SK-N-MC (cell line): ENCODE results near the gene METTL16.

Source experiments
- DNase-seq: peaks from one replicate; pipeline ENCODE4 v3.0.0-alpha.2; 2011; ENCODE audit warnings: low read depth, low spot score
- H3K27ac ChIP-seq: fragments of 200-600 bp; sonication (generic); 2 replicates; pipeline ENCODE4 v1.5.1; 2016; ENCODE audit warnings: mixed run types
- H3K36me3 ChIP-seq: fragments of 200-600 bp; sonication (generic); 2 replicates; pipeline ENCODE4 v1.6.1; 2017; ENCODE audit warnings: antibody characterized with exemption, low read length, mixed read lengths; ENCODE audit not compliant: insufficient read depth
- H3K4me3 ChIP-seq: fragments of 200-600 bp; sonication (generic); 2 replicates; pipeline ENCODE4 v1.5.1; 2016
- H3K9ac ChIP-seq: fragments of 200-600 bp; sonication (generic); 2 replicates; pipeline ENCODE4 v1.8.0; 2017; ENCODE audit warnings: mixed run types, mixed read lengths; ENCODE audit not compliant: insufficient read length
- H3K9me3 ChIP-seq: fragments of 200-600 bp; sonication (generic); 2 replicates; pipeline ENCODE4 v1.6.1; 2017; ENCODE audit warnings: low read depth, mild to moderate bottlenecking, antibody characterized with exemption, low read length, moderate library complexity, mixed read lengths
- EZH2 ChIP-seq: fragments of 200-600 bp; sonication (generic); IDR thresholded peaks from one replicate; pipeline ENCODE4 v1.6.1; 2017; ENCODE audit warnings: antibody characterized with exemption
- FOXP2 ChIP-seq: optimal IDR thresholded peaks from 2 replicates; pipeline ENCODE3; 2011; ENCODE audit warnings: mild to moderate bottlenecking, moderate library complexity; ENCODE audit not compliant: insufficient read depth; ENCODE audit errors: extremely low read length, control extremely low read depth
- POLR2AphosphoS5 ChIP-seq: IDR thresholded peaks from 2 replicates; pipeline ENCODE4 v1.6.1; 2012; ENCODE audit warnings: mild to moderate bottlenecking, low read depth, low read length, borderline replicate concordance

METTL16 gene

GRCh38 chr17:2433696-2434095, 78.0 kb downstream of the METTL16 start:
- Histone ChIP-seq H3K9ac (no peak overlapping the region), H3K9me3 (no peaks in the 10 kb centered on the region), H3K27ac (no peak overlapping the region), H3K4me3 (no peak overlapping the region), H3K36me3 (peaks cover 39% of the 10 kb centered on the region)
- no peak for TF ChIP-seq POLR2AphosphoS5
- no peak for TF ChIP-seq FOXP2
- no peak for TF ChIP-seq EZH2
- DNase-seq, result no peak

- no peak for TF ChIP-seq FOXP2
- Histone ChIP-seq H3K9ac (no peak overlapping the region), H3K36me3 (peaks cover 5% of the 10 kb centered on the region; the same call in 1 of the 2 replicates), H3K9me3 (no peaks in the 10 kb centered on the region), H3K27ac (0 out of 2 replicates have a peak overlapping the region, but pooled peaks have one; percentile 17), H3K4me3 (no peak overlapping the region)
- DNase-seq, result no peak
Measured at GRCh38 chr17:2427910-2428309, 83.8 kb downstream of the METTL16 start.

GRCh38 chr17:2427215-2427614, 84.5 kb downstream of the METTL16 start:
- H3K36me3 ChIP-seq, result no peaks in the 10 kb centered on the region

GRCh38 chr17:2423271-2423670, 88.4 kb downstream of the METTL16 start:
- no peak overlapping the region for H3K4me3 ChIP-seq
- no peaks in the 10 kb centered on the region for H3K9me3 ChIP-seq
- no peak overlapping the region for H3K9ac ChIP-seq
- no peak for DNase-seq
- peaks cover 19% of the 10 kb centered on the region; the same call in 1 of the 2 replicates for H3K36me3 ChIP-seq
- H3K27ac ChIP-seq, result no peak overlapping the region
- TF ChIP-seq FOXP2 (no peak), EZH2 (no peak), POLR2AphosphoS5 (no peak)

More at GRCh38 chr17:2427215-2427614, 84.5 kb downstream of the METTL16 start:
- Histone ChIP-seq H3K4me3 (no peak overlapping the region), H3K9ac (no peak overlapping the region), H3K9me3 (no peaks in the 10 kb centered on the region), H3K27ac (no peak overlapping the region)
- no peak for TF ChIP-seq EZH2
- TF ChIP-seq POLR2AphosphoS5, result no peak
- TF ChIP-seq FOXP2, result no peak
- no peak for DNase-seq

- H3K27ac ChIP-seq, result no peak overlapping the region
- no peak for TF ChIP-seq EZH2
- TF ChIP-seq POLR2AphosphoS5, result no peak
- no peak for TF ChIP-seq FOXP2
Measured at GRCh38 chr17:2421315-2422147, 90.2 kb downstream of the METTL16 start.

GRCh38 chr17:2420176-2420575, 91.5 kb downstream of the METTL16 start:
- Histone ChIP-seq H3K9ac (no peak overlapping the region), H3K27ac (no peak overlapping the region), H3K36me3 (peaks cover 19% of the 10 kb centered on the region; the same call in 1 of the 2 replicates), H3K9me3 (no peaks in the 10 kb centered on the region), H3K4me3 (no peak overlapping the region)
- DNase-seq, result no peak
- no peak for TF ChIP-seq FOXP2
- no peak for TF ChIP-seq EZH2
- no peak for TF ChIP-seq POLR2AphosphoS5

More at GRCh38 chr17:2421315-2422147, 90.2 kb downstream of the METTL16 start:
- Histone ChIP-seq H3K36me3 (peaks cover 19% of the 10 kb centered on the region; the same call in 1 of the 2 replicates), H3K9me3 (no peaks in the 10 kb centered on the region), H3K9ac (no peak overlapping the region), H3K4me3 (no peak overlapping the region)
- no peak for DNase-seq

- Histone ChIP-seq H3K9me3 (no peaks in the 10 kb centered on the region), H3K36me3 (peaks cover 22% of the 10 kb centered on the region; the same call in 1 of the 2 replicates), H3K9ac (no peak overlapping the region), H3K4me3 (no peak overlapping the region), H3K27ac (no peak overlapping the region)
- no peak for DNase-seq
- TF ChIP-seq FOXP2 (no peak), POLR2AphosphoS5 (no peak), EZH2 (no peak)
Measured at GRCh38 chr17:2419486-2419885, 92.2 kb downstream of the METTL16 start.

GRCh38 chr17:2418572-2418971, 93.1 kb downstream of the METTL16 start:
- no peak for TF ChIP-seq POLR2AphosphoS5
- DNase-seq, result no peak
- H3K9me3 ChIP-seq, result no peaks in the 10 kb centered on the region
- H3K9ac ChIP-seq, result no peak overlapping the region
- H3K27ac ChIP-seq, result no peak overlapping the region
- H3K4me3 ChIP-seq, result no peak overlapping the region
- H3K36me3 ChIP-seq, result peaks cover 32% of the 10 kb centered on the region; the same call in 1 of the 2 replicates
